Stomach (tissue), 9 donors: ENCODE measurements around the gene CD2AP. TPM values are rescaled to one million over a fixed set of nuclear protein-coding genes. Genes with fewer than 3 reads are reported as not detected.

ENCODE experiments used
- DNase-seq, 2 donors: peaks; one replicate each; pipeline versions ENCODE4 v3.0.0 to v3.0.0-alpha.2; 2013 to 2019
- H3K27ac ChIP-seq, 5 donors: fragments of 200-600 bp in 4 of 5; sonication (generic) in 4 of 5; one replicate each; pipeline ENCODE4 v1.5.1; 2013 to 2019; ENCODE audit warnings: mild to moderate bottlenecking in 1 of 5, moderate library complexity in 1 of 5
- H3K27me3 ChIP-seq, 3 donors: fragments of 200-600 bp; sonication (generic); one replicate each; pipeline ENCODE4 v1.5.1; 2017 to 2019; ENCODE audit warnings: mixed run types in 1 of 3
- H3K36me3 ChIP-seq, 4 donors: fragments of 200-600 bp; sonication (generic); 1 replicate in 3 of 4; 2 replicates in 1 of 4; pipeline ENCODE4 v1.5.1; 2016 to 2019
- H3K4me1 ChIP-seq, 4 donors: fragments of 200-600 bp; sonication (generic); one replicate each; pipeline ENCODE4 v1.5.1; 2016 to 2019
- H3K4me3 ChIP-seq, 4 donors: fragments of 200-600 bp; sonication (generic) in 3 of 4; one replicate each; pipeline ENCODE4 v1.5.1; 2016 to 2019; ENCODE audit warnings: mild to moderate bottlenecking in 1 of 4
- H3K9me3 ChIP-seq, 4 donors: fragments of 200-600 bp; sonication (generic); one replicate each; pipeline ENCODE4 v1.5.1; 2016 to 2019
- CTCF ChIP-seq, 7 experiments: fragments of 450-650 bp in 4 of 7; fragments of 200-600 bp in 3 of 7; sonication (generic) in 3 of 7; IDR thresholded peaks; one replicate each; pipeline ENCODE4 v1.5.1; 2016 to 2019; ENCODE audit warnings: antibody characterized with exemption in 7 of 7, control low read depth in 2 of 7, mild to moderate bottlenecking in 1 of 7
- EP300 ChIP-seq: sonication (generic); formaldehyde crosslinking; IDR thresholded peaks from one replicate; pipeline ENCODE4 v1.6.1; 2017; ENCODE audit warnings: antibody characterized with exemption
- POLR2A ChIP-seq, 4 donors: fragments of 450-650 bp; IDR thresholded peaks; one replicate each; pipeline ENCODE4 v1.6.1; 2016; ENCODE audit warnings: antibody characterized with exemption in 4 of 4, control low read depth in 2 of 4, mild to moderate bottlenecking in 1 of 4, moderate library complexity in 1 of 4
- POLR2AphosphoS5 ChIP-seq, 3 donors: sonication (generic); formaldehyde crosslinking; IDR thresholded peaks; one replicate each; pipeline ENCODE4 v1.6.1; 2016; ENCODE audit warnings: antibody characterized with exemption in 3 of 3
- WGBS, 5 donors: extraction: QIAGEN DNeasy Blood & Tissue Kit in 3 of 5; methylation state at CpG; one replicate each; pipeline versions ENCODE4 v1.1.5 to v1.1.7; 2013 to 2018; 5-methylcytosine and 5-hydroxymethylcytosine counted together
- intact Hi-C: fragments of 100-400 bp; cut with DNase I; formaldehyde crosslinking; loops from one replicate; pipeline ENCODE4 v1.15.1; 2023; ENCODE audit warnings: low total_unique reads
- polyA plus RNA-seq, 3 donors: library from polyadenylated mRNA; stranded (reverse); fragments of 200-250 nt; gene quantifications; one replicate each; pipeline ENCODE4 v1.2.3, GENCODE V29; 2013
- total RNA-seq, 5 donors: library from RNA; depleted of rRNA; stranded (reverse); fragments of >200 nt; gene quantifications; one replicate each; pipeline versions ENCODE4 v1.1.0 to v1.2.3, GENCODE V29; 2014 to 2016
- donor health status: healthy with polysubstance abuse.
- donor health status: Bipolar disorder and iron deficiency.
- donor health status: healthy.

CD2AP gene
- total and polyA plus RNA-seq, 8 donors = 10.3 to 118 (median 46.9) TPM

- Histone ChIP-seq H3K27me3 (no peaks in the 10 kb centered on the region), H3K27ac (no peak overlapping the region), H3K4me1 (peaks cover 0 to 29% (median 8%) of the 10 kb centered on the region in 4 donors), H3K36me3 (peaks cover 0 to 31% (median 15%) of the 10 kb centered on the region in 4 donors), H3K9me3 (no peaks in the 10 kb centered on the region), H3K4me3 (no peak overlapping the region)
- no peak for TF ChIP-seq CTCF (IDR thresholded peaks at IDR 0.05)
- no peak for TF ChIP-seq POLR2A (IDR thresholded peaks at IDR 0.05)
- no peak for TF ChIP-seq POLR2AphosphoS5 (IDR thresholded peaks at IDR 0.05)
- TF ChIP-seq EP300 = no peak
- DNase-seq = no peak
- 31 to 67% (median 35%) methylated on average over 1 of the region's 1 CpG for WGBS, 5 donors
- intact Hi-C loops = no loop called here
Observed at GRCh38 chr6:47532981-47533585, 55.5 kb downstream of the CD2AP start.

- Histone ChIP-seq H3K9me3 (no peaks in the 10 kb centered on the region), H3K4me3 (no peak overlapping the region), H3K36me3 (peaks cover 0 to 36% (median 17%) of the 10 kb centered on the region in 4 donors), H3K4me1 (peaks cover 0 to 29% (median 8%) of the 10 kb centered on the region in 4 donors), H3K27ac (no peak overlapping the region), H3K27me3 (no peaks in the 10 kb centered on the region)
- DNase-seq = no peak
- TF ChIP-seq POLR2AphosphoS5 (IDR thresholded peaks at IDR 0.05) = no peak
- TF ChIP-seq CTCF (IDR thresholded peaks at IDR 0.05) = no peak
- TF ChIP-seq POLR2A (IDR thresholded peaks at IDR 0.05) = no peak
- no peak for TF ChIP-seq EP300
- intact Hi-C loops = no loop called here
Observed at GRCh38 chr6:47534063-47534462, 56.5 kb downstream of the CD2AP start.

- Histone ChIP-seq H3K36me3 (peaks cover 0 to 36% (median 17%) of the 10 kb centered on the region in 4 donors), H3K4me3 (no peak overlapping the region), H3K27me3 (no peaks in the 10 kb centered on the region), H3K9me3 (no peaks in the 10 kb centered on the region), H3K27ac (no peak overlapping the region), H3K4me1 (peaks cover 0 to 29% (median 8%) of the 10 kb centered on the region in 4 donors)
- 69 to 84% (median 72%) methylated on average over 2 of the region's 2 CpGs for WGBS, 5 donors
- intact Hi-C loops = no loop called here
- DNase-seq = no peak
- no peak for TF ChIP-seq POLR2A (IDR thresholded peaks at IDR 0.05)
- no peak for TF ChIP-seq EP300
- TF ChIP-seq CTCF (IDR thresholded peaks at IDR 0.05) = no peak
- no peak for TF ChIP-seq POLR2AphosphoS5 (IDR thresholded peaks at IDR 0.05)
Observed at GRCh38 chr6:47535316-47536225, 58.0 kb downstream of the CD2AP start.

GRCh38 chr6:47536816-47537401 is 59.3 kb downstream of the CD2AP start:
- Histone ChIP-seq H3K4me1 (peaks cover 0 to 29% (median 8%) of the 10 kb centered on the region in 4 donors), H3K36me3 (peaks cover 0 to 36% (median 17%) of the 10 kb centered on the region in 4 donors), H3K27ac (no peak overlapping the region), H3K27me3 (no peaks in the 10 kb centered on the region), H3K4me3 (no peak overlapping the region), H3K9me3 (no peaks in the 10 kb centered on the region)
- 32 to 67% (median 46%) methylated on average over 4 of the region's 4 CpGs for WGBS, 5 donors
- no peak for DNase-seq
- no peak for TF ChIP-seq POLR2A (IDR thresholded peaks at IDR 0.05)
- no peak for TF ChIP-seq EP300
- no peak for TF ChIP-seq POLR2AphosphoS5 (IDR thresholded peaks at IDR 0.05)
- TF ChIP-seq CTCF (IDR thresholded peaks at IDR 0.05) = no peak
- intact Hi-C loops = no loop called here
